GM19025 (cell line): ENCODE results near the gene CDC42BPA.
"Not testable (repeated sequence)": the region's sequence is repeated elsewhere in the genome, so short reads cannot be mapped to it uniquely, and the experiment has no call there.

Experiments
- ATAC-seq: cut with Tn5 transposase; IDR thresholded peaks from one replicate; pipeline ENCODE4 v1.9.1; 2021; ENCODE audit warnings: mild to moderate bottlenecking, low read depth, moderate library complexity; ENCODE audit not compliant: unreplicated experiment

The CDC42BPA gene

GRCh38 chr1:227318016-227318852, at the start of gene CDC42BPA:
TSS of gene CDC42BPA (minus strand) at chr1:227318492. CDS start at chr1:227317182, 1,310 bp downstream.
- ATAC-seq: peak; percentile 47

GRCh38 chr1:227368009-227368408, 49.7 kb upstream of the CDC42BPA start:
- ATAC-seq: no peak

GRCh38 chr1:227365473-227366431, 47.5 kb upstream of the CDC42BPA start:
- ATAC-seq: no peak

- ATAC-seq: no peak
Observed at GRCh38 chr1:227364657-227365056, 46.4 kb upstream of the CDC42BPA start.

GRCh38 chr1:227363825-227364224, 45.5 kb upstream of the CDC42BPA start:
- no peak for ATAC-seq

- ATAC-seq: no peak
Observed at GRCh38 chr1:227362039-227362438, 43.7 kb upstream of the CDC42BPA start.

GRCh38 chr1:227357927-227358302, 39.6 kb upstream of the CDC42BPA start:
- ATAC-seq: no peak

GRCh38 chr1:227357171-227357926, 39.1 kb upstream of the CDC42BPA start:
- ATAC-seq: no peak

- ATAC-seq: no peak
Observed at GRCh38 chr1:227356620-227357146, 38.4 kb upstream of the CDC42BPA start.

- ATAC-seq: no peak
Observed at GRCh38 chr1:227355542-227356245, 37.4 kb upstream of the CDC42BPA start.

- ATAC-seq: no peak
Observed at GRCh38 chr1:227353186-227353585, 34.9 kb upstream of the CDC42BPA start.

GRCh38 chr1:227352164-227352563, 33.9 kb upstream of the CDC42BPA start:
- ATAC-seq: not testable (repeated sequence)

- ATAC-seq: no peak
Observed at GRCh38 chr1:227351443-227351842, 33.2 kb upstream of the CDC42BPA start.

- no peak for ATAC-seq
Observed at GRCh38 chr1:227349967-227350366, 31.7 kb upstream of the CDC42BPA start.

GRCh38 chr1:227343727-227344551, 25.6 kb upstream of the CDC42BPA start:
- ATAC-seq: no peak

GRCh38 chr1:227343206-227343605, 24.9 kb upstream of the CDC42BPA start:
- ATAC-seq: no peak

- no peak for ATAC-seq
Observed at GRCh38 chr1:227342075-227342829, 24.0 kb upstream of the CDC42BPA start.

GRCh38 chr1:227336136-227336535, 17.8 kb upstream of the CDC42BPA start:
- ATAC-seq: not testable (repeated sequence)
